HepG2 (cell line): ENCODE measurements around the gene HMMR. TPM values are rescaled to one million over a fixed set of nuclear protein-coding genes. Genes with fewer than 3 reads are reported as not detected.

ENCODE experiments used
- MIER2 ChIP-seq: IDR thresholded peaks from 2 replicates; pipeline ENCODE4 v1.6.1; 2016; ENCODE audit warnings: missing biosample characterization, missing genetic modification reagents
- MLX ChIP-seq: IDR thresholded peaks from 2 replicates; pipeline ENCODE4 v1.6.1; 2016
- RAD21 ChIP-seq: fragments of 450-650 bp; formaldehyde crosslinking; IDR thresholded peaks from 2 replicates; pipeline ENCODE4 v1.5.0; 2020; ENCODE audit warnings: mild to moderate bottlenecking
- SP1 ChIP-seq, 2 experiments: fragments of 450-650 bp in 1 of 2; sonication (generic) in 1 of 2; formaldehyde crosslinking in 1 of 2; IDR thresholded peaks; 2 replicates each; pipeline versions ENCODE4 v1.4.0 to v1.6.1; 2016 to 2020; ENCODE audit warnings: missing genetic modification reagents in 1 of 2
- ZBTB25 ChIP-seq: IDR thresholded peaks from 2 replicates; pipeline ENCODE4 v1.6.1; 2018; ENCODE audit warnings: missing genetic modification reagents
- ZBTB26 ChIP-seq: IDR thresholded peaks from 2 replicates; pipeline ENCODE4 v1.6.1; 2016; ENCODE audit warnings: missing compliant biosample characterization, missing genetic modification reagents, borderline replicate concordance
- ZBTB44 ChIP-seq: sonication (generic); formaldehyde crosslinking; IDR thresholded peaks from 2 replicates; pipeline ENCODE4 v1.4.0; 2020; ENCODE audit warnings: missing genetic modification reagents
- ZFAT ChIP-seq: sonication (generic); formaldehyde crosslinking; conservative IDR thresholded peaks from 2 replicates; pipeline ENCODE4 v1.8.1; 2023; ENCODE audit warnings: missing genetic modification reagents, inconsistent platforms
- ZNF275 ChIP-seq: sonication (generic); formaldehyde crosslinking; IDR thresholded peaks from 2 replicates; pipeline ENCODE4 v1.8.0; 2022; ENCODE audit warnings: missing genetic modification reagents, mild to moderate bottlenecking, inconsistent platforms, borderline replicate concordance
- ZNF276 ChIP-seq: sonication (generic); formaldehyde crosslinking; IDR thresholded peaks from 2 replicates; pipeline ENCODE4 v1.4.0; 2020; ENCODE audit warnings: mild to moderate bottlenecking, low read depth, missing genetic modification reagents
- ZNF329 ChIP-seq: sonication (generic); formaldehyde crosslinking; IDR thresholded peaks from 2 replicates; pipeline ENCODE4 v1.9.0; 2021; ENCODE audit warnings: low read depth, mild to moderate bottlenecking, missing genetic modification reagents
- ZNF552 ChIP-seq: sonication (generic); formaldehyde crosslinking; IDR thresholded peaks from 2 replicates; pipeline ENCODE4 v1.9.0; 2022; ENCODE audit warnings: missing genetic modification reagents, mild to moderate bottlenecking, borderline replicate concordance
- ZNF574 ChIP-seq: sonication (generic); formaldehyde crosslinking; IDR thresholded peaks from 2 replicates; pipeline ENCODE4 v1.4.0; 2020; ENCODE audit warnings: missing genetic modification reagents
- ZNF577 ChIP-seq: sonication (generic); formaldehyde crosslinking; IDR thresholded peaks from 2 replicates; pipeline ENCODE4 v1.4.0; 2020; ENCODE audit warnings: mild to moderate bottlenecking, low read depth, missing genetic modification reagents, borderline replicate concordance
- ZSCAN30 ChIP-seq: sonication (generic); formaldehyde crosslinking; IDR thresholded peaks from 2 replicates; pipeline ENCODE4 v1.5.0; 2020; ENCODE audit warnings: mild to moderate bottlenecking, missing genetic modification reagents
- polyA plus RNA-seq, 8 experiments: library from polyadenylated mRNA; depleted of rRNA in 3 of 8; stranded (reverse) in 7 of 8; unstranded in 1 of 8; fragments of >200 nt; fragmentation: Illumina TruSeq in 4 of 8; extraction: Trizol in 4 of 8; gene quantifications; 2 replicates each; pipeline versions ENCODE4 v1.2.1 to v1.2.3, GENCODE V29; 2011 to 2016; ENCODE audit warnings: low read depth in 4 of 8, missing spikeins in 1 of 8, mixed read lengths in 1 of 8; ENCODE audit not compliant: insufficient read depth in 1 of 8
- total RNA-seq, 5 experiments: library from RNA; depleted of rRNA; stranded (reverse); fragments of >200 nt; fragmentation: Illumina TruSeq; extraction: Trizol; gene quantifications; 2 replicates each; pipeline ENCODE4 v1.2.3, GENCODE V29; 2016; ENCODE audit warnings: low read depth in 1 of 5

HMMR gene
- total and polyA plus RNA-seq, 2 of the 13 experiments (the other 11 are each of a cell fraction or from before 2014, with no cell fraction given) = 8.5 to 48.3 TPM

- TF ChIP-seq ZFAT (CRISPR knock-in tag) = no peak
- no peak for TF ChIP-seq SP1 (IDR thresholded peaks at IDR 0.05)
- no peak for TF ChIP-seq SP1 (CRISPR knock-in tag; IDR thresholded peaks at IDR 0.05)
- TF ChIP-seq ZNF552 (CRISPR knock-in tag) = no peak
- TF ChIP-seq ZNF577 (CRISPR knock-in tag) = no peak
- 0 out of 2 replicates have a peak, but pooled peaks have one; percentile 13 for TF ChIP-seq MIER2 (CRISPR knock-in tag)
- TF ChIP-seq ZBTB26 = peak; percentile 97
- no peak for TF ChIP-seq ZSCAN30 (CRISPR knock-in tag)
- TF ChIP-seq ZNF574 (CRISPR knock-in tag) = no peak
- peak; percentile 30; the same call in 1 of the 2 replicates for TF ChIP-seq ZBTB25 (CRISPR knock-in tag)
- no peak for TF ChIP-seq ZNF275
- TF ChIP-seq ZNF276 = no peak
- no peak for TF ChIP-seq MLX (CRISPR knock-in tag)
- TF ChIP-seq RAD21 (CRISPR knock-in tag) = 0 out of 2 replicates have a peak, but pooled peaks have one; percentile 21
- no peak for TF ChIP-seq ZBTB44 (CRISPR knock-in tag)
- TF ChIP-seq ZNF329 (CRISPR knock-in tag) = no peak
Observed at GRCh38 chr5:163503106-163504078, 43.0 kb downstream of the HMMR start (continued).
